Keratinocyte (primary cell): Measurements from ENCODE around the gene KLHL33. TPM values are rescaled to one million over a fixed set of nuclear protein-coding genes. Genes with fewer than 3 reads are reported as not detected.

Source experiments
- DNase-seq: peaks from one replicate; pipeline ENCODE4 v3.0.0-alpha.2; 2011; ENCODE audit warnings: low read depth, missing footprints, low spot score
- FAIRE-seq: peaks from 2 replicates; lab custom pipeline; 2011; peaks lifted over from hg19 to GRCh38; lab: Jason Lieb, UNC
- H2AFZ ChIP-seq: 2 replicates; pipeline ENCODE4 v1.6.0; 2012; ENCODE audit warnings: low read length, control low read depth, inconsistent platforms; ENCODE audit not compliant: control insufficient read depth
- H3K27ac ChIP-seq: 2 replicates; pipeline ENCODE4 v1.5.1; 2011; ENCODE audit warnings: low read length; ENCODE audit not compliant: control insufficient read depth, insufficient read depth
- H3K27me3 ChIP-seq: 3 replicates; pipeline ENCODE4 v1.6.0; 2011; ENCODE audit warnings: low read length; ENCODE audit not compliant: control insufficient read depth, insufficient read depth; ENCODE audit errors: extremely low read depth
- H3K36me3 ChIP-seq, 2 experiments: 2 replicates in 1 of 2; 3 replicates in 1 of 2; pipeline ENCODE4 v1.5.1; 2011; ENCODE audit warnings: low read length in 2 of 2, mild to moderate bottlenecking in 1 of 2; ENCODE audit not compliant: control insufficient read depth in 2 of 2, insufficient read depth in 2 of 2; ENCODE audit errors: extremely low read depth in 1 of 2
- H3K4me1 ChIP-seq: 3 replicates; pipeline ENCODE4 v1.5.1; 2011; ENCODE audit warnings: low read length; ENCODE audit not compliant: control insufficient read depth, insufficient read depth; ENCODE audit errors: extremely low read depth
- H3K4me2 ChIP-seq: 3 replicates; pipeline ENCODE4 v1.6.0; 2011; ENCODE audit warnings: low read depth, low read length; ENCODE audit not compliant: control insufficient read depth, insufficient read depth; ENCODE audit errors: extremely low read depth
- H3K4me3 ChIP-seq, 3 experiments: fragments of 200-600 bp in 1 of 3; sonication (generic) in 1 of 3; 2 replicates in 2 of 3; 3 replicates in 1 of 3; pipeline ENCODE4 v1.5.1; 2011 to 2016; ENCODE audit warnings: low read length in 3 of 3, mild to moderate bottlenecking in 3 of 3, control low read depth in 2 of 3, inconsistent platforms in 1 of 3, low read depth in 1 of 3, mixed read lengths in 1 of 3, mixed run types in 1 of 3, moderate library complexity in 1 of 3; ENCODE audit not compliant: control insufficient read depth in 2 of 3, insufficient read depth in 2 of 3; ENCODE audit errors: extremely low read depth in 1 of 3
- H3K79me2 ChIP-seq: 2 replicates; pipeline ENCODE4 v1.6.0; 2012; ENCODE audit warnings: low read length; ENCODE audit not compliant: control insufficient read depth, insufficient read depth
- H3K9ac ChIP-seq: 3 replicates; pipeline ENCODE4 v1.6.0; 2011; ENCODE audit warnings: low read length; ENCODE audit not compliant: control insufficient read depth, insufficient read depth; ENCODE audit errors: extremely low read depth
- H3K9me1 ChIP-seq: 3 replicates; pipeline ENCODE4 v1.6.0; 2011; ENCODE audit warnings: low read length; ENCODE audit not compliant: control insufficient read depth, insufficient read depth; ENCODE audit errors: extremely low read depth
- H3K9me3 ChIP-seq: 2 replicates; pipeline ENCODE4 v1.5.1; 2012; ENCODE audit warnings: low read depth, low read length; ENCODE audit not compliant: control insufficient read depth
- H4K20me1 ChIP-seq: 3 replicates; pipeline ENCODE4 v1.6.0; 2011; ENCODE audit warnings: low read length; ENCODE audit not compliant: control insufficient read depth, insufficient read depth; ENCODE audit errors: extremely low read depth
- EZH2 ChIP-seq: IDR thresholded peaks from one replicate; pipeline ENCODE4 v1.6.1; 2012; ENCODE audit warnings: inconsistent platforms, mild to moderate bottlenecking, low read length, moderate library complexity
- dilution Hi-C: fragments of 300-500 bp; cut with MboI; formaldehyde crosslinking; loops from one replicate; pipeline ENCODE4 v1.7.0; 2020; ENCODE audit warnings: low sequenced_read_pairs; ENCODE audit not compliant: extremely low pct_ligation_motif_present
- polyA plus RNA-seq, 5 experiments: library from polyadenylated mRNA; depleted of rRNA in 3 of 5; stranded (reverse) in 3 of 5; stranded (forward) in 1 of 5; unstranded in 1 of 5; fragments of >200 nt; gene quantifications; 1 replicate in 1 of 5; 2 replicates in 3 of 5; 3 replicates in 1 of 5; pipeline versions ENCODE4 v1.2.1 to v1.2.3, GENCODE V29; 2011 to 2012; ENCODE audit warnings: missing spikeins in 2 of 5, low read depth in 1 of 5, low replicate concordance in 1 of 5
- TF ChIP-seq, protein P1 (sequence below), 3 experiments: IDR thresholded peaks in 1 of 3; conservative IDR thresholded peaks in 1 of 3; optimal IDR thresholded peaks in 1 of 3; 2 replicates in 2 of 3; 3 replicates in 1 of 3; pipeline versions ENCODE3 to v1.5.1; 2011; ENCODE audit warnings: low read length in 3 of 3, mild to moderate bottlenecking in 3 of 3, moderate library complexity in 2 of 3, control low read depth in 1 of 3, inconsistent platforms in 1 of 3; ENCODE audit not compliant: insufficient read depth in 2 of 3; ENCODE audit errors: extremely low read depth in 1 of 3

KLHL33 gene
- polyA plus RNA-seq, 1 donor (not counting 4 experiments of a cell fraction or from before 2014, with no cell fraction given), result not detected

DNA sequence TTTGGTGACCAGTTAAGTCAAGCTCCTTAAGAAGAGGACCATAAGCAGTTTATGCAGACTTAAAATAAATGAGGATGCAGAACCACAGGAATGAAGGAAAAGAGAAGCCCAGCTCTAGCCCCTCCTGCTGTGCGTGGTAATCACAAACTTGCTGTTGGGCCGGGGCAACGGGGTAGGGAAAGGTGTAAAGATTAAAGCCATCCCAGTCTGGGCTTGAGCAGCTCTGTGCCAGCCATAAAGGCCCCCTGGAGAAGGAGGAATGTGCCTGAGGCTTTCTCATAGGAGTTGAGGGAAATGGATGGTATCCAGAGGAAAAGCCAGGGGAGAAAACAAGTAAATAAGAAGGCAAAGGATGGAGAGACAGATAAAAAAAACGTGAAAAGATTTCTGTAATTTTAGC, 47.8 kb downstream of the KLHL33 start:
- Histone ChIP-seq H3K4me3 (no peak overlapping the region), H3K4me2 (no peak overlapping the region), H3K9me3 (no peaks in the 10 kb centered on the region), H3K4me1 (no peaks in the 10 kb centered on the region), H3K27ac (no peak overlapping the region), H3K36me3 (peaks cover 34 to 57% of the 10 kb centered on the region in 2 experiments), H3K9me1 (no peaks in the 10 kb centered on the region), H3K27me3 (no peaks in the 10 kb centered on the region), H2AFZ (no peak overlapping the region), H4K20me1 (no peaks in the 10 kb centered on the region), H3K79me2 (no peaks in the 10 kb centered on the region), H3K9ac (no peak overlapping the region)
- TF ChIP-seq EZH2, result no peak
- TF ChIP-seq, protein P1, sequence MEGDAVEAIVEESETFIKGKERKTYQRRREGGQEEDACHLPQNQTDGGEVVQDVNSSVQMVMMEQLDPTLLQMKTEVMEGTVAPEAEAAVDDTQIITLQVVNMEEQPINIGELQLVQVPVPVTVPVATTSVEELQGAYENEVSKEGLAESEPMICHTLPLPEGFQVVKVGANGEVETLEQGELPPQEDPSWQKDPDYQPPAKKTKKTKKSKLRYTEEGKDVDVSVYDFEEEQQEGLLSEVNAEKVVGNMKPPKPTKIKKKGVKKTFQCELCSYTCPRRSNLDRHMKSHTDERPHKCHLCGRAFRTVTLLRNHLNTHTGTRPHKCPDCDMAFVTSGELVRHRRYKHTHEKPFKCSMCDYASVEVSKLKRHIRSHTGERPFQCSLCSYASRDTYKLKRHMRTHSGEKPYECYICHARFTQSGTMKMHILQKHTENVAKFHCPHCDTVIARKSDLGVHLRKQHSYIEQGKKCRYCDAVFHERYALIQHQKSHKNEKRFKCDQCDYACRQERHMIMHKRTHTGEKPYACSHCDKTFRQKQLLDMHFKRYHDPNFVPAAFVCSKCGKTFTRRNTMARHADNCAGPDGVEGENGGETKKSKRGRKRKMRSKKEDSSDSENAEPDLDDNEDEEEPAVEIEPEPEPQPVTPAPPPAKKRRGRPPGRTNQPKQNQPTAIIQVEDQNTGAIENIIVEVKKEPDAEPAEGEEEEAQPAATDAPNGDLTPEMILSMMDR (optimal IDR thresholded peaks at IDR 0.05 in 1 of 3, IDR thresholded peaks at IDR 0.05 in 1 of 3, conservative IDR thresholded peaks at IDR 0.05 in 1 of 3; ENCODE audit: extremely low read depth in 1 of 3, insufficient read depth in 2 of 3, low read length in 3 of 3), result no peak
- DNase-seq (no peak), FAIRE-seq (no peak)
- dilution Hi-C loops, result no loop called here

DNA sequence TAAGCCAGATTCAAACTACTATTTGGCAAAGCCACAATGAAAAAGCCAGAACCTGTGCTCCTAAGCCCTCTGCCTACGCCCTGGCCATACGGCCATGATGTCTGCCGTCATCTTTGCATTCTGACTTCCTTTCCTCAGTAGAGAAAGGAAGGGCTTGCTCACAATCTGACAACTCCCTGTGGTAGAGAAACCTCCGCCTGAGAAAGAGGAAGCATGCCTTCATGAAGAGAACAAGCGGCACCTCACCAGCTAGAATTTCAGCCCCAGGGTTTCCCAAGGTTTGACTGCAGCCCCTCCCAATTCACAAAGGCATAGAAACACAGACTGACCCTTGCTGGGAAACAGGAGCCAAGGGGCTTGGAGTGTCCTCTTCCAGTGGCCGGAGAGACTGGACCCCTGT, 48.4 kb downstream of the KLHL33 start:
- H2AFZ ChIP-seq, result no peak overlapping the region
- dilution Hi-C loops, result no loop called here
- no peak for DNase-seq
- TF ChIP-seq EZH2, result no peak
- TF ChIP-seq, protein P1 (optimal IDR thresholded peaks at IDR 0.05 in 1 of 3, IDR thresholded peaks at IDR 0.05 in 1 of 3, conservative IDR thresholded peaks at IDR 0.05 in 1 of 3; ENCODE audit: extremely low read depth in 1 of 3, insufficient read depth in 2 of 3, low read length in 3 of 3), result no peak
- no peak overlapping the region for H3K27ac ChIP-seq
- no peaks in the 10 kb centered on the region for H3K27me3 ChIP-seq
- FAIRE-seq, result no peak
- H3K9me3 ChIP-seq, result no peaks in the 10 kb centered on the region
- peaks cover 35 to 58% of the 10 kb centered on the region in 2 experiments for H3K36me3 ChIP-seq
- H3K9me1 ChIP-seq, result no peaks in the 10 kb centered on the region
- no peak overlapping the region for H3K9ac ChIP-seq
- no peak overlapping the region for H3K4me2 ChIP-seq
- H4K20me1 ChIP-seq, result no peaks in the 10 kb centered on the region
- H3K4me3 ChIP-seq, result no peak overlapping the region
- no peaks in the 10 kb centered on the region for H3K79me2 ChIP-seq
- H3K4me1 ChIP-seq, result no peaks in the 10 kb centered on the region
